ENCODE results near the gene HAL. TPM values are rescaled to one million over a fixed set of nuclear protein-coding genes. Genes with fewer than 3 reads are reported as not detected.
A peak's percentile ranks its signal among the peaks of the same experiment; 100 is the strongest.

The HAL gene
- total and polyA plus RNA-seq, 4 donors: 1.2 to 7.9 (median 4.2) TPM

DNA sequence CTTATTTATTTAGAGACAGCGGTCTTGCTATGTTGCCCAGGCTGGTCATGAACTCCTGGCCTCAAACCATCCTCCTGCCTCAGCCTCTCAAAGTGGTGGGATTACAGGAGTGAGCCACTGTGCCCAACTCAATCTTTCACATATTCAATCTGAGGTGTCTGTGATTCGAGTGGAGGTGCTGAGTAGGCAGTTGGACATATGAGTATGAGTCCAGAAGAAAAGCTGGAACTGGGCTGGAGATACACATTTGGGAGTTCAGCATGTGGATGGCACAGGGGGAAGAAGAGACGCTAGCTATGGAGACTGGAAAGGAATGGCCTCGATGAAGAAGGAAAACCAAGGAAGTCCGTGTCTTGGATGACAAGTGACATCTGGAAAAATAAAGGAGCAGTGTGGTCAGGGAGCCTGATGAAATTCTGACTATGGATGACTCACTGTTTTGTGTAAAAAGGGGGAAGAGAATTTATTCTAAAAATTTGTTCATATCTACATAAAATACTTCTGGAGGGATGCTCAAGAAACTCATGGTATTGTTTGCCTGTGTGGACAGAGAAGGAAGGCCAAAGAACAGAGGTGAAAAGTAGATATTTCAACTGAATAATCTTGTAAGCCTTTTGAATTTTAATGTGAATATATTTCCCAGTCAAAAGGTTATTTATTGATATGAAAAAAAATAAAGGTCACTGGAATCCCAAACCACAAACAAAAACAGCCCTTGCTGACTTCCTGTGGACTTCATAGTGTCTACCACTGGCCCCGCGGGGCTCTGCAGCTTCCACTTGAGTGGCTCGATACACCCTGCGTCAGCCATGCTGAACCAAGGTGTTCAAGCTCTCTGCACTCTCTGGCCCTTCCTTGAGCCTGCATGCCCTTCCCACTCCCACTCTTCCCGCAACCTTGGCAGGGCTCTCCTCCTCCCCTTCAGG lies 48.1 kb upstream of the HAL start:
- TF ChIP-seq, protein P1, sequence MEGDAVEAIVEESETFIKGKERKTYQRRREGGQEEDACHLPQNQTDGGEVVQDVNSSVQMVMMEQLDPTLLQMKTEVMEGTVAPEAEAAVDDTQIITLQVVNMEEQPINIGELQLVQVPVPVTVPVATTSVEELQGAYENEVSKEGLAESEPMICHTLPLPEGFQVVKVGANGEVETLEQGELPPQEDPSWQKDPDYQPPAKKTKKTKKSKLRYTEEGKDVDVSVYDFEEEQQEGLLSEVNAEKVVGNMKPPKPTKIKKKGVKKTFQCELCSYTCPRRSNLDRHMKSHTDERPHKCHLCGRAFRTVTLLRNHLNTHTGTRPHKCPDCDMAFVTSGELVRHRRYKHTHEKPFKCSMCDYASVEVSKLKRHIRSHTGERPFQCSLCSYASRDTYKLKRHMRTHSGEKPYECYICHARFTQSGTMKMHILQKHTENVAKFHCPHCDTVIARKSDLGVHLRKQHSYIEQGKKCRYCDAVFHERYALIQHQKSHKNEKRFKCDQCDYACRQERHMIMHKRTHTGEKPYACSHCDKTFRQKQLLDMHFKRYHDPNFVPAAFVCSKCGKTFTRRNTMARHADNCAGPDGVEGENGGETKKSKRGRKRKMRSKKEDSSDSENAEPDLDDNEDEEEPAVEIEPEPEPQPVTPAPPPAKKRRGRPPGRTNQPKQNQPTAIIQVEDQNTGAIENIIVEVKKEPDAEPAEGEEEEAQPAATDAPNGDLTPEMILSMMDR (IDR thresholded peaks at IDR 0.05; ENCODE audit: control extremely low read depth, extremely low read depth): no peak
- 56 to 62% methylated on average over 10 of the region's 10 CpGs for WGBS, 2 donors
- no peak for DNase-seq
- H3K4me1 ChIP-seq (ENCODE audit: control insufficient read depth in 5 of 5, insufficient read depth in 5 of 5, low read length in 5 of 5): peaks cover 0 to 19% (median 13%) of the 10 kb centered on the region in 5 donors
- H3K36me3 ChIP-seq (ENCODE audit: control insufficient read depth in 4 of 4, insufficient read depth in 4 of 4, low read length in 4 of 4): no peaks in the 10 kb centered on the region
- no peak overlapping the region for H3K4me3 ChIP-seq
- no peak overlapping the region for H3K9ac ChIP-seq (ENCODE audit: insufficient read depth in 1 of 2, low read length in 2 of 2)
- no peaks in the 10 kb centered on the region for H3K27me3 ChIP-seq (ENCODE audit: control insufficient read depth in 3 of 3, insufficient read depth in 3 of 3, low read length in 2 of 3)
- peak overlapping the region in 1 of 2 donors; percentile 14 for H3K27ac ChIP-seq (ENCODE audit: low read depth in 1 of 2, low read length in 1 of 2)
- no peak for ATAC-seq (ENCODE audit: insufficient read depth, low FRiP score)
- H3K9me3 ChIP-seq (ENCODE audit: control insufficient read depth in 4 of 4, insufficient read depth in 3 of 4, low read length in 3 of 4): no peaks in the 10 kb centered on the region

DNA sequence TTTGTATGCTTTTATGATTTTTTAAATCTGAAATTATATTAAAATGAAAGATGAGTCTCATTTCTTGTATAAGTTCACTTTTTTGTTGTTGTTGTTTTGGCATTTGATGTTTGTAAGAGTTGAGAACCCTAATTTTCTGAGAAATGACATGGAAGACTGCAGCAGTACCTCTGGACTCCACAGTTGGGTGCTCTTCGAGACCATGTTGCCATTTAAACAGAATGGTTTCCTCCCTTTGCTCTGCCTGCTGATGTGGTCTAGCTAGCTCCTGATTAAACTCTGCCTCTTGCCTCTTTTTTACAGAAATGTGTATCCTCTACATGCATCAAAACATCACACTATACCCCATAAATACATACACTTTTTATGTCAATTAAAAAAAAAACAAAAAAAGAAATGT lies 45.0 kb upstream of the HAL start:
- Histone ChIP-seq H3K9me3 (ENCODE audit: control insufficient read depth in 4 of 4, insufficient read depth in 3 of 4, low read length in 3 of 4) (no peaks in the 10 kb centered on the region), H3K36me3 (ENCODE audit: control insufficient read depth in 4 of 4, insufficient read depth in 4 of 4, low read length in 4 of 4) (no peaks in the 10 kb centered on the region), H3K27ac (ENCODE audit: low read depth in 1 of 2, low read length in 1 of 2) (no peak overlapping the region), H3K4me1 (ENCODE audit: control insufficient read depth in 5 of 5, insufficient read depth in 5 of 5, low read length in 5 of 5) (peaks cover 0 to 6% (median 0%) of the 10 kb centered on the region in 5 donors), H3K9ac (ENCODE audit: insufficient read depth in 1 of 2, low read length in 2 of 2) (no peak overlapping the region), H3K27me3 (ENCODE audit: control insufficient read depth in 3 of 3, insufficient read depth in 3 of 3, low read length in 2 of 3) (no peaks in the 10 kb centered on the region), H3K4me3 (no peak overlapping the region)
- DNase-seq (no peak), ATAC-seq (ENCODE audit: insufficient read depth, low FRiP score) (no peak)
- TF ChIP-seq, protein P1 (IDR thresholded peaks at IDR 0.05; ENCODE audit: control extremely low read depth, extremely low read depth): no peak
- 91 to 95% methylated on average over 1 of the region's 1 CpG for WGBS, 2 donors

DNA sequence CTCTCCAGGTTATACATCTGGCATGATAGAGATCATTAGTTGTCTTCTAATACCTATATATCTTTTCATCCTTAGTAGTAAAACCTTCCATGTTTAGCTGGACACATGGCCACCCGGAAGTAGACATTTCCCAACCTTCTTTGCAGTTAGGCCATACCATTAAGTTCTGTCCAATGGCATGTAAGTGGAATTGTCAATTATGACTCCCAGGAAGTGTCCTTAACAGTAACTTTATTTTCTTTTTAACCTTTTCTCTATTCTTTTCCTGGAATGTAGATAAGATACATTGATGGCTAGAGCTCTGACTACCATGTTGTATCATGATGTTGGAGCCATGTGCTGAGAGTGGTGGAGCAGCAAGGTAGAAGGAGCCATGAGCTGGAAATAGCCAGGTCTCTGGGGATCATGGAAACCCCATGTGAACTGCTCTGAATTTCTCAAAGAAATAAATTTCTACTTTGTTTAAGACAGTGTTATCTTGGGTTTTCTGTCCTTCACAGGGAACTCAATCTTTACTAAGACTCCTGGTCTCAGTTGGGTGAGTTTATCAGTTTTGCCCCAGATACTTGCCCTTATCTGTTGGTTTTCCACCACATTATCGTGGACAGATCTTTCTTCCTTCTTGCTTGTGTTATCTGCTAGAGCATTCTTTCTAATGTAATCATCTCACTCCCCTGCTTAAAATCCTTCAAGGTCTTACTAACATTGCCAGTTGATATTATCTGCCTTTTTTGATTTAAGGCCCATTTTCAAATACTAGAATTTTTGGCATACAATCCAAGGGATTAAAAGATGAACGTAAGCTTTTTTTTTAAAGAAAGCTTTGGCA lies 44.4 kb upstream of the HAL start:
- no peak overlapping the region for H3K27ac ChIP-seq (ENCODE audit: low read depth in 1 of 2, low read length in 1 of 2)
- WGBS, 2 donors: 58 to 62% methylated on average over 3 of the region's 3 CpGs

More for the DNA sequence above, 44.4 kb upstream of the HAL start:
- H3K36me3 ChIP-seq (ENCODE audit: control insufficient read depth in 4 of 4, insufficient read depth in 4 of 4, low read length in 4 of 4): no peaks in the 10 kb centered on the region
- no peak overlapping the region for H3K9ac ChIP-seq (ENCODE audit: insufficient read depth in 1 of 2, low read length in 2 of 2)
- TF ChIP-seq, protein P1 (IDR thresholded peaks at IDR 0.05; ENCODE audit: control extremely low read depth, extremely low read depth): no peak
- H3K27me3 ChIP-seq (ENCODE audit: control insufficient read depth in 3 of 3, insufficient read depth in 3 of 3, low read length in 2 of 3): no peaks in the 10 kb centered on the region
- no peak overlapping the region for H3K4me3 ChIP-seq
- ATAC-seq (ENCODE audit: insufficient read depth, low FRiP score) (no peak), DNase-seq (no peak)
- no peaks in the 10 kb centered on the region for H3K9me3 ChIP-seq (ENCODE audit: control insufficient read depth in 4 of 4, insufficient read depth in 3 of 4, low read length in 3 of 4)
- peaks cover 0 to under 1% (median 0%) of the 10 kb centered on the region in 5 donors for H3K4me1 ChIP-seq (ENCODE audit: control insufficient read depth in 5 of 5, insufficient read depth in 5 of 5, low read length in 5 of 5)

Data from lung (tissue), 12 donors.